NCI-H2196 treated with DMSO at 0.1 percent for 48 hours (cell line): ENCODE results near the gene CFAP68.
"Not testable (repeated sequence)": the region's sequence is repeated elsewhere in the genome, so short reads cannot be mapped to it uniquely, and the experiment has no call there.

Experiments used
- DNase-seq: peaks from one replicate; lab custom pipeline; 2025; ENCODE audit not compliant: unreplicated experiment; lab: John Stamatoyannopoulos, UW

The CFAP68 gene

GRCh38 chr11:111870522-111870885 is 8.8 kb upstream of the CFAP68 start:
- no peak for DNase-seq

GRCh38 chr11:111870886-111871692 is 8.3 kb upstream of the CFAP68 start, which contains the start of gene ALG9:
TSS of gene ALG9 (minus strand) at chr11:111871581. CDS start at chr11:111871482, 99 bp downstream.
- peak; percentile 58 for DNase-seq

- no peak for DNase-seq
These were observed 7.6 kb upstream of the CFAP68 start for GRCh38 chr11:111871693-111872161.

- no peak for DNase-seq
These were observed 924 bp upstream of the CFAP68 start for GRCh38 chr11:111878385-111878848.

- no peak for DNase-seq
These were observed 258 bp downstream of the CFAP68 start for GRCh38 chr11:111879637-111879960.

- DNase-seq = no peak
These were observed 2.9 kb downstream of the CFAP68 start for GRCh38 chr11:111882202-111882601.

- DNase-seq = not testable (repeated sequence)
These were observed 5.7 kb downstream of the CFAP68 start for GRCh38 chr11:111885053-111885452.

- DNase-seq = no peak
These were observed 6.7 kb downstream of the CFAP68 start for GRCh38 chr11:111886032-111886431.

- DNase-seq = no peak
These were observed 7.5 kb downstream of the CFAP68 start for GRCh38 chr11:111886844-111887243.

GRCh38 chr11:111905411-111905810 is 26.1 kb downstream of the CFAP68 start:
- no peak for DNase-seq

GRCh38 chr11:111906680-111907079 is 27.3 kb downstream of the CFAP68 start:
- DNase-seq = no peak

- no peak for DNase-seq
These were observed 29.4 kb downstream of the CFAP68 start for GRCh38 chr11:111908639-111909305.

- no peak for DNase-seq
These were observed 30.0 kb downstream of the CFAP68 start for GRCh38 chr11:111909378-111909777.

- DNase-seq = no peak
These were observed 31.6 kb downstream of the CFAP68 start for GRCh38 chr11:111910676-111911562.

GRCh38 chr11:111911563-111912401 is 32.4 kb downstream of the CFAP68 start, which contains the start of gene CRYAB:
TSS of gene CRYAB (minus strand) at chr11:111911770. CDS start at chr11:111911724, 46 bp downstream.
- no peak for DNase-seq

- no peak for DNase-seq
These were observed 33.2 kb downstream of the CFAP68 start, which contains the start of gene HSPB2 for GRCh38 chr11:111912535-111912934. TSS of gene HSPB2 (plus strand) at chr11:111912734. CDS start at chr11:111912830, 96 bp downstream.

GRCh38 chr11:111913031-111913861 is 33.9 kb downstream of the CFAP68 start:
- no peak for DNase-seq

GRCh38 chr11:111913997-111914396 is 34.7 kb downstream of the CFAP68 start:
- no peak for DNase-seq

- DNase-seq = no peak
These were observed 37.4 kb downstream of the CFAP68 start for GRCh38 chr11:111916768-111917167.
